OCI-LY1 (cell line): Measurements from ENCODE around the gene NPAT.

ENCODE experiments used
- CTCF ChIP-seq: fragments of 200-600 bp; sonication (generic), shearing (Covaris generic); IDR thresholded peaks from 2 replicates; pipeline ENCODE4 v1.5.1; 2017; ENCODE audit warnings: mild to moderate bottlenecking, antibody characterized with exemption, low read length, moderate library complexity, mixed read lengths
- EZH2 ChIP-seq: fragments of 200-600 bp; sonication (generic), shearing (Covaris generic); IDR thresholded peaks from 2 replicates; pipeline ENCODE4 v1.8.0; 2017; ENCODE audit warnings: borderline replicate concordance, mixed run types, mild to moderate bottlenecking, antibody characterized with exemption, low read length, moderate library complexity, mixed read lengths

- TF ChIP-seq CTCF (no peak), EZH2 (no peak)
These were observed 396 bp downstream of the NPAT start for GRCh38 chr11:108221911-108222573.
